IMR-90 (cell line): Measurements from ENCODE around the gene ZFAND2A. TPM values are rescaled to one million over a fixed set of nuclear protein-coding genes. Genes with fewer than 3 reads are reported as not detected.

Experiments used
- ATAC-seq: fragments of 200-7000 bp; cut with Tn5 transposase; 2 replicates; pipeline ENCODE4 v1.9.1; 2020; ENCODE audit warnings: low read depth, mild to moderate bottlenecking, moderate library complexity
- BruUV-seq: library from RNA; stranded (reverse); fragments of 400-500 nt; replicated peaks from 2 replicates; lab custom pipeline; 2021; lab: Mats Ljungman, UMichigan
- CTCF ChIA-PET: fragments of 300-600 bp; formaldehyde crosslinking; extraction: SDS; loops from one replicate; lab custom pipeline; 2021; ENCODE audit warnings: antibody characterized with exemption; lab: Yijun Ruan, JAX
- POLR2A ChIA-PET: fragments of 300-600 bp; sonication (Branson Sonifier 250); formaldehyde crosslinking; loops from one replicate; lab custom pipeline; 2022; ENCODE audit warnings: antibody characterized with exemption; ENCODE audit not compliant: unreplicated experiment; lab: Charles Lee
- DNase-seq: peaks from one replicate; pipeline ENCODE4 v3.0.0; 2013
- H2AFZ ChIP-seq: replicated peaks from 2 replicates; pipeline ENCODE3; 2013; ENCODE audit warnings: low read length, mild to moderate bottlenecking; ENCODE audit not compliant: poor library complexity
- H2AK5ac ChIP-seq: 2 replicates; pipeline ENCODE4 v1.6.1; 2013; ENCODE audit warnings: low read depth, low read length, inconsistent platforms
- H2AK9ac ChIP-seq: replicated peaks from 2 replicates; pipeline ENCODE3; 2013; ENCODE audit warnings: mild to moderate bottlenecking, low read depth, low read length, moderate library complexity; ENCODE audit not compliant: poor library complexity
- H2BK120ac ChIP-seq: 2 replicates; pipeline ENCODE4 v1.6.1; 2013; ENCODE audit warnings: low read depth, low read length, inconsistent platforms
- H2BK15ac ChIP-seq: 3 replicates; pipeline ENCODE4 v1.6.1; 2013; ENCODE audit warnings: low read depth, low read length, inconsistent platforms
- H2BK20ac ChIP-seq: 2 replicates; pipeline ENCODE4 v1.6.1; 2013; ENCODE audit warnings: low read depth, mild to moderate bottlenecking, inconsistent platforms, low read length, moderate library complexity
- H2BK5ac ChIP-seq: 2 replicates; pipeline ENCODE4 v1.6.1; 2013; ENCODE audit warnings: mild to moderate bottlenecking, low read depth, low read length, inconsistent platforms; ENCODE audit not compliant: poor library complexity, severe bottlenecking
- H3K14ac ChIP-seq: replicated peaks from 2 replicates; pipeline ENCODE4 v1.6.1; 2013; ENCODE audit warnings: low read depth, low read length, inconsistent platforms
- H3K18ac ChIP-seq: 2 replicates; pipeline ENCODE4 v1.6.1; 2013; ENCODE audit warnings: low read depth, low read length, control low read depth
- H3K23ac ChIP-seq: 2 replicates; pipeline ENCODE4 v1.6.1; 2013; ENCODE audit warnings: low read depth, low read length, inconsistent platforms
- H3K27ac ChIP-seq: 2 replicates; pipeline ENCODE4 v1.5.1; 2013; ENCODE audit warnings: mild to moderate bottlenecking, control low read depth, low read length; ENCODE audit not compliant: insufficient read depth
- H3K27me3 ChIP-seq: 2 replicates; pipeline ENCODE4 v1.6.1; 2013; ENCODE audit warnings: low read length; ENCODE audit not compliant: control insufficient read depth, insufficient read depth
- H3K36me3 ChIP-seq: 2 replicates; pipeline ENCODE4 v1.6.1; 2013; ENCODE audit warnings: low read length, mixed read lengths; ENCODE audit not compliant: control insufficient read depth, insufficient read depth
- H3K4ac ChIP-seq: 2 replicates; pipeline ENCODE4 v1.6.1; 2013; ENCODE audit warnings: low read depth, low read length, inconsistent platforms
- H3K4me1 ChIP-seq: 2 replicates; pipeline ENCODE4 v1.6.1; 2013; ENCODE audit warnings: low read length, mixed read lengths; ENCODE audit not compliant: control insufficient read depth, insufficient read depth
- H3K4me2 ChIP-seq: 2 replicates; pipeline ENCODE4 v1.6.1; 2013; ENCODE audit warnings: low read depth, mild to moderate bottlenecking, control low read depth, low read length, moderate library complexity
- H3K4me3 ChIP-seq: 2 replicates; pipeline ENCODE4 v1.5.1; 2013; ENCODE audit warnings: low read depth, mild to moderate bottlenecking, control low read depth, low read length, moderate library complexity; ENCODE audit not compliant: insufficient read depth
- H3K56ac ChIP-seq: 2 replicates; pipeline ENCODE4 v1.6.1; 2013; ENCODE audit warnings: low read length, inconsistent platforms; ENCODE audit not compliant: insufficient read depth; ENCODE audit errors: extremely low read depth
- H3K79me1 ChIP-seq, 2 experiments: 2 replicates each; pipeline ENCODE4 v1.6.1; 2013; ENCODE audit warnings: low read length in 2 of 2, inconsistent platforms in 1 of 2, low read depth in 1 of 2
- H3K9ac ChIP-seq: 2 replicates; pipeline ENCODE4 v1.6.1; 2013; ENCODE audit warnings: low read depth, low read length, control low read depth
- H3K9me1 ChIP-seq: 2 replicates; pipeline ENCODE4 v1.6.1; 2013; ENCODE audit warnings: low read length, inconsistent platforms; ENCODE audit not compliant: insufficient read depth
- H3K9me3 ChIP-seq: 2 replicates; pipeline ENCODE4 v1.6.1; 2013; ENCODE audit warnings: low read length; ENCODE audit not compliant: control insufficient read depth, insufficient read depth
- H4K20me1 ChIP-seq: 2 replicates; pipeline ENCODE4 v1.6.1; 2013; ENCODE audit warnings: low read length, inconsistent platforms; ENCODE audit not compliant: insufficient read depth
- H4K5ac ChIP-seq: 2 replicates; pipeline ENCODE4 v1.6.1; 2013; ENCODE audit warnings: mild to moderate bottlenecking, low read depth, low read length, control low read depth
- H4K8ac ChIP-seq, 2 experiments: 2 replicates each; pipeline ENCODE4 v1.6.1; 2013; ENCODE audit warnings: low read depth in 2 of 2, low read length in 2 of 2, control low read depth in 1 of 2, inconsistent platforms in 1 of 2
- H4K91ac ChIP-seq: 2 replicates; pipeline ENCODE4 v1.6.1; 2013; ENCODE audit warnings: low read depth, low read length, inconsistent platforms; ENCODE audit not compliant: insufficient read depth
- BHLHE40 ChIP-seq: fragments of 150-350 bp; IDR thresholded peaks from 2 replicates; pipeline ENCODE4 v1.6.1; 2016; ENCODE audit warnings: mild to moderate bottlenecking, low read depth, low read length
- CEBPB ChIP-seq: IDR thresholded peaks from 2 replicates; pipeline ENCODE4 v1.6.1; 2012; ENCODE audit warnings: low read depth, low read length, improper control_type of control experiment
- CTCF ChIP-seq: conservative IDR thresholded peaks from 2 replicates; pipeline ENCODE4 v1.5.1; 2012; ENCODE audit warnings: mild to moderate bottlenecking, low read depth, low read length, improper control_type of control experiment
- MXI1 ChIP-seq: IDR thresholded peaks from 2 replicates; pipeline ENCODE4 v1.6.1; 2012; ENCODE audit warnings: low read depth, mild to moderate bottlenecking, low read length, moderate library complexity, borderline replicate concordance
- NFE2L2 ChIP-seq: fragments of 150-350 bp; IDR thresholded peaks from 2 replicates; pipeline ENCODE4 v1.6.1; 2016; ENCODE audit warnings: low read depth, mild to moderate bottlenecking, low read length
- POLR2A ChIP-seq: IDR thresholded peaks from 2 replicates; pipeline ENCODE4 v1.6.1; 2012; ENCODE audit warnings: mild to moderate bottlenecking, low read depth, low read length
- RCOR1 ChIP-seq: IDR thresholded peaks from 2 replicates; pipeline ENCODE4 v1.6.1; 2012; ENCODE audit warnings: mild to moderate bottlenecking, low read length, improper control_type of control experiment; ENCODE audit not compliant: insufficient replicate concordance
- RFX5 ChIP-seq: IDR thresholded peaks from 2 replicates; pipeline ENCODE4 v1.8.0; 2012; ENCODE audit warnings: low read depth, mild to moderate bottlenecking, low read length, moderate library complexity
- SMC3 ChIP-seq: fragments of 150-350 bp; IDR thresholded peaks from 2 replicates; pipeline ENCODE4 v1.6.1; 2016; ENCODE audit warnings: low read depth, mild to moderate bottlenecking, antibody characterized with exemption, low read length, moderate library complexity
- USF2 ChIP-seq: fragments of 150-350 bp; IDR thresholded peaks from 2 replicates; pipeline ENCODE4 v1.6.1; 2017; ENCODE audit warnings: mild to moderate bottlenecking, antibody characterized with exemption, low read length, low read depth
- WGBS, 2 experiments: methylation state at CpG; one replicate each; pipeline versions ENCODE4 v1.1.5 to v1.1.7; 2013; ENCODE audit warnings: missing lambda C conversion rate in 2 of 2; ENCODE audit not compliant: insufficient read length in 1 of 2; ENCODE audit errors: extremely low coverage in 2 of 2; 5-methylcytosine and 5-hydroxymethylcytosine counted together
- dilution Hi-C: fragments of 300-500 bp; cut with HindIII; formaldehyde crosslinking; loops from one replicate; pipeline ENCODE4 v1.14.3; 2018; ENCODE audit warnings: low sequenced_read_pairs; ENCODE audit not compliant: unreplicated experiment
- in situ Hi-C: fragments of 300-500 bp; cut with MboI; formaldehyde crosslinking; loops from 3 replicates; pipeline ENCODE4 v1.14.3; 2019; ENCODE audit warnings: low sequenced_read_pairs, inconsistent platforms, mixed read lengths
- intact Hi-C: fragments of 100-400 bp; cut with micrococcal nuclease; formaldehyde crosslinking; loops from 2 replicates; pipeline ENCODE4 v1.10.0; 2022
- polyA plus RNA-seq, 3 experiments: library from polyadenylated mRNA; depleted of rRNA; stranded (reverse); fragments of >200 nt; gene quantifications; 2 replicates each; pipeline ENCODE4 v1.2.3, GENCODE V29; 2012; ENCODE audit warnings: low replicate concordance in 1 of 3
- total RNA-seq: library from RNA; depleted of rRNA; stranded (reverse); fragments of >200 nt; gene quantifications from 2 replicates; pipeline ENCODE4 v1.2.3, GENCODE V29; 2012

ZFAND2A gene
- total and polyA plus RNA-seq, 2 of the 4 experiments (the other 2 are of a cell fraction), result 11.8 to 28.7 TPM

- in situ Hi-C loops (no loop called here), dilution Hi-C loops (no loop called here), intact Hi-C loops (no loop called here)
- H3K4me1 ChIP-seq, result peaks cover 2% of the 10 kb centered on the region; the same call in 1 of the 2 replicates
- no peak overlapping the region for H4K8ac ChIP-seq
- no peak for TF ChIP-seq CEBPB
- no peak for TF ChIP-seq NFE2L2
- no peak for TF ChIP-seq RCOR1
- no peak for TF ChIP-seq USF2
- TF ChIP-seq RFX5, result no peak
- TF ChIP-seq POLR2A, result no peak
- TF ChIP-seq CTCF, result no peak
- TF ChIP-seq MXI1, result no peak
- no peak for TF ChIP-seq SMC3
- TF ChIP-seq BHLHE40, result no peak
- no peak overlapping the region for H2BK20ac ChIP-seq
- no peak overlapping the region for H2BK15ac ChIP-seq
- H3K9ac ChIP-seq, result no peak overlapping the region
- H2BK120ac ChIP-seq, result no peak overlapping the region
- ATAC-seq (no peak), DNase-seq (no peak)
- H3K14ac ChIP-seq, result no peak overlapping the region
- ChIA-PET CTCF (no interaction called here), POLR2A (no interaction called here)
- no peaks in the 10 kb centered on the region; the same call in 1 of the 2 replicates for H3K9me1 ChIP-seq
- BruUV-seq, result no TSS peak
- H2AK5ac ChIP-seq, result no peak overlapping the region
- no peak overlapping the region for H3K56ac ChIP-seq
- H3K9me3 ChIP-seq, result no peaks in the 10 kb centered on the region
- no peak overlapping the region for H3K4me2 ChIP-seq
- no peak overlapping the region for H4K91ac ChIP-seq
- H3K79me1 ChIP-seq, result peaks cover 4 to 18% of the 10 kb centered on the region in 2 experiments; a peak in 1 of 4 replicates
- no peak overlapping the region for H2BK5ac ChIP-seq
- WGBS, 2 experiments, result 90% methylated on average over 14 of the region's 30 CpGs; no CpG with 5 or more reads in 1 of the 2 experiments
- peaks cover 7% of the 10 kb centered on the region; the same call in 1 of the 2 replicates for H4K20me1 ChIP-seq
- H3K23ac ChIP-seq, result no peak overlapping the region
- no peak overlapping the region for H3K4ac ChIP-seq
- no peak overlapping the region for H3K4me3 ChIP-seq
- H3K27ac ChIP-seq, result no peak overlapping the region
- H4K5ac ChIP-seq, result no peak overlapping the region
- H3K27me3 ChIP-seq, result no peaks in the 10 kb centered on the region
- H3K36me3 ChIP-seq, result no peaks in the 10 kb centered on the region; the same call in 1 of the 2 replicates
- H2AK9ac ChIP-seq, result no peak overlapping the region
- H2AFZ ChIP-seq, result no peak overlapping the region
- H3K18ac ChIP-seq, result no peak overlapping the region
Observed at GRCh38 chr7:1108264-1108920, 51.6 kb downstream of the ZFAND2A start.
